Cardiac muscle cell (in vitro differentiated cells and primary cell): ENCODE results near the gene DUSP12. TPM values are rescaled to one million over a fixed set of nuclear protein-coding genes. Genes with fewer than 3 reads are reported as not detected.

Experiments used
- DNase-seq, 2 donors: peaks; one replicate each; pipeline versions ENCODE4 v3.0.0 to v3.0.0-alpha.2; 2010 to 2017; ENCODE audit warnings: low read depth in 1 of 2, low spot score in 1 of 2
- H3K27ac ChIP-seq: fragments of 200-600 bp; sonication (generic); 2 replicates; pipeline ENCODE4 v1.5.1; 2016
- H3K27me3 ChIP-seq: fragments of 200-600 bp; sonication (generic); 2 replicates; pipeline ENCODE4 v1.6.0; 2016; ENCODE audit warnings: control low read depth
- H3K36me3 ChIP-seq: fragments of 200-600 bp; sonication (generic); 2 replicates; pipeline ENCODE4 v1.5.1; 2016; ENCODE audit warnings: control low read depth
- H3K4me1 ChIP-seq: fragments of 200-600 bp; sonication (generic); 2 replicates; pipeline ENCODE4 v1.8.1; 2017; ENCODE audit warnings: low read depth, mild to moderate bottlenecking, mixed run types
- H3K4me3 ChIP-seq: fragments of 200-600 bp; sonication (generic); 2 replicates; pipeline ENCODE4 v1.5.1; 2016; ENCODE audit warnings: mild to moderate bottlenecking
- H3K9me3 ChIP-seq: fragments of 200-600 bp; sonication (generic); 2 replicates; pipeline ENCODE4 v1.5.1; 2017; ENCODE audit warnings: low read depth, mild to moderate bottlenecking, control low read depth
- polyA plus RNA-seq: library from polyadenylated mRNA; unstranded; fragments of >200 nt; fragmentation: Nextera tagmentation; extraction: Ambion mirVana; gene quantifications from 2 replicates; pipeline ENCODE4 v1.2.1, GENCODE V29; 2016
- total RNA-seq: library from RNA; depleted of rRNA; stranded (reverse); fragments of >200 nt; gene quantifications from 2 replicates; pipeline ENCODE4 v1.2.3, GENCODE V29; 2016
- TF ChIP-seq, protein P1 (sequence below): IDR thresholded peaks from 2 replicates; pipeline ENCODE4 v1.5.1; 2012; ENCODE audit warnings: low read depth, mild to moderate bottlenecking, low read length

DUSP12 gene
- total and polyA plus RNA-seq, 2 experiments from 2014 or later: 60.5 to 65.7 TPM

- Histone ChIP-seq H3K4me3 (no peak overlapping the region), H3K9me3 (no peaks in the 10 kb centered on the region), H3K36me3 (peaks cover 5% of the 10 kb centered on the region), H3K27me3 (no peaks in the 10 kb centered on the region), H3K27ac (no peak overlapping the region), H3K4me1 (no peaks in the 10 kb centered on the region)
- DNase-seq: no peak
- TF ChIP-seq, protein P1, sequence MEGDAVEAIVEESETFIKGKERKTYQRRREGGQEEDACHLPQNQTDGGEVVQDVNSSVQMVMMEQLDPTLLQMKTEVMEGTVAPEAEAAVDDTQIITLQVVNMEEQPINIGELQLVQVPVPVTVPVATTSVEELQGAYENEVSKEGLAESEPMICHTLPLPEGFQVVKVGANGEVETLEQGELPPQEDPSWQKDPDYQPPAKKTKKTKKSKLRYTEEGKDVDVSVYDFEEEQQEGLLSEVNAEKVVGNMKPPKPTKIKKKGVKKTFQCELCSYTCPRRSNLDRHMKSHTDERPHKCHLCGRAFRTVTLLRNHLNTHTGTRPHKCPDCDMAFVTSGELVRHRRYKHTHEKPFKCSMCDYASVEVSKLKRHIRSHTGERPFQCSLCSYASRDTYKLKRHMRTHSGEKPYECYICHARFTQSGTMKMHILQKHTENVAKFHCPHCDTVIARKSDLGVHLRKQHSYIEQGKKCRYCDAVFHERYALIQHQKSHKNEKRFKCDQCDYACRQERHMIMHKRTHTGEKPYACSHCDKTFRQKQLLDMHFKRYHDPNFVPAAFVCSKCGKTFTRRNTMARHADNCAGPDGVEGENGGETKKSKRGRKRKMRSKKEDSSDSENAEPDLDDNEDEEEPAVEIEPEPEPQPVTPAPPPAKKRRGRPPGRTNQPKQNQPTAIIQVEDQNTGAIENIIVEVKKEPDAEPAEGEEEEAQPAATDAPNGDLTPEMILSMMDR: no peak
Measured at GRCh38 chr1:161778522-161778921, 28.9 kb downstream of the DUSP12 start.

DNA sequence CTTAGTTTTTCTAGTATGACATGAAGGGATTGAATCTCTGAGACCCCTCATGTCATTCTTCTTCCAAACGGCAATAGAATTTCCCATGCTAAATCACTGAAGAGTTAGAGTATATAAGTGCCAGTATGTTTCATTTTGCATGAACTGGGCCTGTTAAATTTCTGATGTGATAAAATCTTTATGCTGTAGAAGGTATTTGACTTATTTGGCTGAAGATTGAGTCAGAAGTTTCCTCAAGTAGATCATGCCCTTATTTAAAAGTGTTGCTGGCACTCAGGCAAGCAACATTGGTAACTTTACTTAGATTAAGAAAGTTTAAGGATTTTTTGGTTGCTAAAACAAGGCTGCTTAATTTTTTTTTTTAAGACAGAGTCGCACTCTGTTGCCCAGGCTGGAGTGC is 29.8 kb downstream of the DUSP12 start:
- no peaks in the 10 kb centered on the region for H3K4me1 ChIP-seq
- DNase-seq: no peak
- no peaks in the 10 kb centered on the region for H3K27me3 ChIP-seq
- no peaks in the 10 kb centered on the region for H3K9me3 ChIP-seq
- H3K4me3 ChIP-seq: no peak overlapping the region
- TF ChIP-seq, protein P1: no peak
- peaks cover 13% of the 10 kb centered on the region for H3K36me3 ChIP-seq
- no peak overlapping the region for H3K27ac ChIP-seq

DNA sequence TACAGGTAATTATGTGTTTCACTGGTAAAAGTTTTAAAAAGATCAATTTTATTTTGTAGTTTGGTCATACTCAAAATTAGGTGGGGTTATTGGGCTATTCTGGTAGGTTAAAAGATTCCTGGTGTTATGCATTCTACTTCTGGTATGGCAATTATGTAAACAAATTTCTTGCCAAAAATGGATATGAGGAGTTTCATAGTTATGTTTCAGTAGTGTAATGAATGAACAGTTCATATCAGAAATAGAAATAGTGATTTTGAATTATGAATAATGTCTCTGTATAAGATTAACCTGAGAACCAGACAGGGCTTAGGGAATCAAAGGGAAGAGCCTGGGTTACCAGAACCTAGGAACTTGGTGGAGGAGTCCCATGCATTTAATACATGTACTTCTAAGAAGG is 32.4 kb downstream of the DUSP12 start:
- Histone ChIP-seq H3K36me3 (peaks cover 15% of the 10 kb centered on the region), H3K9me3 (no peaks in the 10 kb centered on the region), H3K27me3 (no peaks in the 10 kb centered on the region), H3K4me1 (no peaks in the 10 kb centered on the region), H3K27ac (no peak overlapping the region), H3K4me3 (no peak overlapping the region)
- TF ChIP-seq, protein P1: no peak
- no peak for DNase-seq

- Histone ChIP-seq H3K4me3 (no peak overlapping the region), H3K9me3 (no peaks in the 10 kb centered on the region), H3K27me3 (no peaks in the 10 kb centered on the region), H3K27ac (no peak overlapping the region), H3K4me1 (no peaks in the 10 kb centered on the region), H3K36me3 (peaks cover 15% of the 10 kb centered on the region)
- DNase-seq: no peak
- TF ChIP-seq, protein P1: no peak
Measured at GRCh38 chr1:161782886-161783285, 33.3 kb downstream of the DUSP12 start.

DNA sequence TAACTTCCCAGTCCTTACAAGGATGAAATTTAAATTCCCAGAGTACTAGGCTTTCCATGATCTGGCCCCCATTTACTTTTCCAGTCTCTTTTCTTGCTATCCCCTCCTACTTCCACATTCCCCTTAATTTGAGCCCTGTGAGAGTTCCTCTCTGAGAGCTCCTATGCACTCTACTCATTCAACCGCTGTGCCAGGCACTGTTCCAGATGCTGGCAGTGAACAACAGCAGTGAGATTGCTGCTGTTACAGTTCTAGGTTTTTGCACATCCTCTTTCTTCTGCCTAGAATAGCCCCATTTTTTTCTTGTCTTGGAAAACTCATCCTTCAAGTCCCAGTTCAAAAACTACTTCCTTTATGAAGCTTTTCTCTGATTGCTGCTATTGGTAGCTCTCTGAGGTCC is 35.4 kb downstream of the DUSP12 start:
- Histone ChIP-seq H3K4me1 (peaks cover 5% of the 10 kb centered on the region), H3K9me3 (no peaks in the 10 kb centered on the region), H3K36me3 (peaks cover 15% of the 10 kb centered on the region), H3K27me3 (no peaks in the 10 kb centered on the region), H3K4me3 (no peak overlapping the region), H3K27ac (no peak overlapping the region)
- TF ChIP-seq, protein P1: no peak
- no peak for DNase-seq

DNA sequence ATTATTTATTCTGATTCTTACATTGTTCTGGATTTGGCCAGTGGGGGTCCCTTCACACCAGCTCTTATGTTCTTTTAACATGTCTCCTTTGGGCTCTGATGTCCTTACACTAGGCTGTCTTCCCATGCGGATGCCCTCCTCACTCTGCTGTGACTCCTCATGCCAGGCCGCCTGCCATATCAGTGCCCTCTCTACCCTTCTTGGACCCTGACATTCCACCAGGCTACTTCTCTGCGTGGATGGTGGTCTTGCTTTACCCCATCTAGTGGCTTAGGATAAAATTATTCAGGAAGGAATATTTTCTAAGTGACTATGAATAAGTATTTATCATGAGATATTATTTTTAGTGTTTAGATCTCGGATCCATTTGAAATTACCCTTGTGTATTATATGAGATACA is 37.8 kb downstream of the DUSP12 start:
- peaks cover 15% of the 10 kb centered on the region for H3K36me3 ChIP-seq
- H3K9me3 ChIP-seq: no peaks in the 10 kb centered on the region
- no peaks in the 10 kb centered on the region for H3K27me3 ChIP-seq
- peaks cover 19% of the 10 kb centered on the region for H3K4me1 ChIP-seq
- no peak for DNase-seq
- no peak overlapping the region for H3K27ac ChIP-seq
- TF ChIP-seq, protein P1: no peak
- no peak overlapping the region for H3K4me3 ChIP-seq
